GM18870 (cell line): ENCODE results near the gene CGB8.
"Not testable (repeated sequence)": the region's sequence is repeated elsewhere in the genome, so short reads cannot be mapped to it uniquely, and the experiment has no call there.

Experiments
- ATAC-seq: cut with Tn5 transposase; IDR thresholded peaks from one replicate; pipeline ENCODE4 v1.9.1; 2021; ENCODE audit warnings: moderate library complexity; ENCODE audit not compliant: unreplicated experiment

The CGB8 gene

DNA sequence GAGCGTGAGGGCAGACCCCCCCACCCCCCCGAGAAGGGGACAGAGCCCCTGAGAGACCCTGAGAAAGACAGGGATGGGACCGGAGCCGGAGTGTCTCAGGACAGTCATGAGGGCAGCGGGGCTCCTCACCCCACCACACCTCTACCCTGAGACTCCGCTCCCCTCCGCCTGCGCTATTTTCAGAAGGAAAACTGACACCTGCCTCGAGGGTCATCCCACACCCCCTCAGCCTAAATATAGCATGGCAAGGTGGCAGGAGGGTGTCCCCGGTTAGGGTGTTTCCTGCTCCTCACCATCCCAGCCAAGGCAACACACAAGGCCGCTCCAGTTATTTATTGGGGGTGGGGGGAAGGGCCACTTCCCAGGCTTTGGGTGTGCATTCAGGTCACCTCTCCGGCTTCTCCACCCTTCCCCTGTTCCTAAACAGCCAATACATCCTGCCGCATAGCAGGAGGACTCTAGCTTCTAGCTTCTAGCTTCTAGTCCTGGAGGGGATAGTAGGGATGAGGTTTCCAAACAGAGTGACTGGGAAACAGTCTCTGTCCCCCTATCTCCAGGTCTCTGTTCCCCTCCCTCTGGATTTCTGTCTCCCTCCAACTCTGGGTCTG lies 17.1 kb upstream of the CGB8 start:
- ATAC-seq = no peak

DNA sequence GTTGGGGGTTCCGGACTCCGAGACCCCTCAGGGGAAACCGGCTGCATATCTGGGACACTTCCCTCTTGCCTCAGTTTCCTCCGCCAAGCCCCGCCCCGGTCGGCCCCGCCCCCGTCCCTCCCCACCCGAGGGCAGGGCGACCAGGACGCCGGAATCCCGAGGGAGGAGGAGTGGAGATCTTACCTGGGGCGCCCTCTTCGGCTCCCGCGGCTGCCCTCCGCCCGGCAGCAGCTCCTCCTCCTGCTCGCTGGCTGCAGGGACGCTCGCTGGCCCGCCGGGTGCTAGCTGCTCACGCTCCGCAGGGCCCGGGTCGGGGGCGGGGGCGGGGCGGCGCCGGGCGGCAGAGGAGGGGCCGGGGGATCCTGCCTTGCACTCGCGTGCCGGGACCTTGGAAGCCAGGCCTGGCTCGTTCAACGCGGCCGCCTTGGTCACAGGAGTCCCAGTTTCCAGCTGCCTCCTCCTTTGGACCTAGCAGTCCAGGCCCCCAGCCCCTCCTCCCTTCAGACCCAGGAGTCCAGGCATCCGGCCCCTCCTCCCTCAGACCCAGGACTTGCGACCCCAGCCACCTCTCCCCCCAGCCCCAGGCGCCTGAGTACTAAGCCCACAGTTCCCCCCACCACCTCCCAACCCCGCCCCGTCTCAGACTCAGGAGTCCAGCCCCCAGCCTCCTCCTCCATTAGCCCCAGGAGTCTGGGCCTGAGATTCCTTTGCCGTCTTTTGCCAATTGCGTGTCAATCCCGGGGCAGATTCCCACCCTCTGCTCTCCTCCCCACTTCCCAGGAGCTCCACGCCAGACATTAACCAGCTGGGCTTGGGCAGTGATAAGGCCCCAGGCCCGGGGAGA lies 16.1 kb upstream of the CGB8 start, which contains the start of gene NTF4:
TSS of gene NTF4 (minus strand) at position 51 of the 844 bp plus-strand sequence. CDS start 2,821 bp downstream, outside the sequence.
- ATAC-seq = no peak

DNA sequence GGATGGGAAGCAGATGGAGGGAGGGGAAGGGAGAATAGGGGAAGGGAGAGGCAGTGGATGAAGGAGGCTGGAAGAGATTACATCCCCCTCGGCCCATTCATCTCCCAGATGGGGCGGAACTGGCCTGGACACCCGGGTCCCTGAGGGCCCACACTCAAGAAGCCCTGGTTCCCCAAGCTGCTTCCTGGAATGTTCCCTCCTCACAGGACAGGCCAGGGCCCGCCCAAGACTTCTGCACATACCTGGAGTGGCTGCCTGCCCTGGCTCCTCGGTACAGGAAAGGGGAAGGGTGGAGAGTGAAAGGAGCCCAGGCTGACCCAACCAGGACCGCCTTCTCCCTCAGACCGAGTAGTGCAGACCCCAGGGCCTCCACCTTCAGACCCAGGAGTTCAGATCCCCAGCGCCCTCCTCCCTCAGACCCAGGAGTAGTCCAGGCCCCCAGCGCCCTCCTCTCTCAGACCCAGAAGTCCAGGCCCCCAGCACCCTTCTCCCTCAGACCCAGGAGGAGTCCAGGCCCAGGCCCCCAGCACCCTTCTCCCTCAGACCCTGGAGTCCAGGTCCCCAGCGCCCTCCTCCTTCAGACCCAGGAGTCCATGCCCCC lies 15.2 kb upstream of the CGB8 start:
- ATAC-seq = no peak

DNA sequence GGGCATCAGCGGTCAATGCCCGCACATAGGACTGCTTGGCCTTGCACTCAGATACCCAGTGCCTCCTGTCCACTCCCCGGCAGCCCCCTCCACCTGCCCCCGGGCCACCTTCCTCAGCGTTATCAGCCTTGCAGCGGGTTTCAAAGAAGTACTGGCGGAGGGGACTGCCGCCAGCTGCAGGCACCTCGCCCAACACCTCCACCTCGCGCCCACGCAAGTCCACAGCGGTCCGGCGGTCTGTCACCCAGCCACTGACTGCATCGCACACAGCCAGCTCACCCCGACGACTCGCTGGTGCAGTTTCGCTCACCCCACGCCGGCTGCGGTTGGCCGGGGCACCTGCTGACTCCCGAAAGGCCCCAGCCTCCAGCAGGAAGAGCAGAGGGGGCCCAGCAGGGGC lies 12.5 kb upstream of the CGB8 start:
- no peak for ATAC-seq

GRCh38 chr19:49061000-49061399 lies 12.1 kb upstream of the CGB8 start:
- no peak for ATAC-seq

DNA sequence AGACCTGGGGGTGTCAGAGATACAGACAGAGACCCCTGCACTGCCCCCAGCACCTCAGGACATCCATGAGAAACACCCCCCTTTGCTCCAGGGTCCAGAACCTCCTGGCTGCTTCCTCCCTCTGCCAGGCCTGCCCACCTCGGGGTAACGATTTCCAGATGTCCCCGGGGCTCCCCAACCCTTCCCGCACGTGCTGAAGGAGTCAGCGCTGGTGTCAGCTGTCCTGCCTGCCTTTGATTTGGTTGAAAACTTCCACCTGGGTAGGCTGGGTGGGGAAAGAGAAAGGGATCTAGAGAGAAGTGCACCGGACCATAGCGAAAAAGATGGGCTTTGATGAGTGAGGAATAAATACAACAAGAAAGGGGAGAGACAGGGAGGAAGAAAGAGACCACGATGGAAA lies 10.1 kb upstream of the CGB8 start:
- no peak for ATAC-seq

DNA sequence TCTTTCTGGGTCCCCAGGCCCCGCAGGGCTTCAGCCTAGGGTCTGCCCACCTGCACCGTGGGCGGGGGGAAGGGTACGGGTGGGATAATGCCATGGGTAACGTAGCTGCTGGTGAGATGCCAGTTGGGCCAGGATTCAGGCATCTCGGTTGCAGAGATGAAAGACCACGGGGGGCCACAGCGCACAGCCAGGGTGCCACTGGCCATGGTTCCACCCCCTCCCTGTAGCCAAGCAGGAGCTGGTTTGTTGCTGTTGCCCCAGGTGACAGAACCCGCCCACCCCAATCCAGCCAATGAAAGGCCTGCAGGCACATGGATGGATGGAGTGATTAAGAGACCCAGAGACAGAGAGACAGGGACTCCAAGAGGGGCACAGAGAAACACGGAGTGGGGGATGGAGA lies 9.7 kb upstream of the CGB8 start:
- no peak for ATAC-seq

GRCh38 chr19:49057636-49058234 lies 8.8 kb upstream of the CGB8 start, which contains the start of gene CGB7:
CGB7 (minus strand) TSS chr19:49057749; CDS start chr19:49055375, 2,374 bp downstream.
- no peak for ATAC-seq

- ATAC-seq = not testable (repeated sequence)
Measured at GRCh38 chr19:49056902-49057596, 8.1 kb upstream of the CGB8 start.

- ATAC-seq = no peak
Measured at GRCh38 chr19:49056101-49056901, 7.4 kb upstream of the CGB8 start.

DNA sequence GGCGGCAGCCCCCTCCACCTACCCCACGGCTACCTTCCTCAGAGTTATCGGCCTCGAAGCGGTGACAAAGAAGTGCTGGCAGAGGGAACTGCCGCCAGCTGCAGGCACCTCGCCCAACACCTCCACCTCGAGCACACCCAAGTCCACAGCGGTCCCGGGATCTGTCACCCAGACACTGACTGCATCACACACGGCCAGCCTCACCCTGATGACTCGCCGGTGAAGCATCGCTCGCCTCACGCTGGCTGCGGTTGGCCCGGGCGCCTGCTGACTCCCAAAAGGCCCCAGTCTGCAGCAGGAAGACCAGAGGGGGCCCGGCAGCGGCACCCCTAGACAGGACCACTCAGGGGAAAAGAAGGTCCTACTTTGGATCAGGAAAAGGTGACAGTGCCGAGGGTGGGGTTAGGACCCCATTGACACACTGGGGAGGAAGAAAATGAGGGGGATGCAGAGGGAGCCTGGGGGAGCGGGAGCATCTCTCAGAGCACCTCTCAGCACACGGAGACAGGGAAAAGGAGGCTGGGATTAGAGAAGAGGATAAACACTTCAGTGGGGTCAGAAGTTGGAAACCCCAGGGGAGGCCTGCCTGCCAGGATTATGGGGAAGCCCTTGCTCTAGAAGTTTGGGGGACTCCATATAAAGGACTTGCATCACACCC lies 1.6 kb upstream of the CGB8 start:
- ATAC-seq = not testable (repeated sequence)

DNA sequence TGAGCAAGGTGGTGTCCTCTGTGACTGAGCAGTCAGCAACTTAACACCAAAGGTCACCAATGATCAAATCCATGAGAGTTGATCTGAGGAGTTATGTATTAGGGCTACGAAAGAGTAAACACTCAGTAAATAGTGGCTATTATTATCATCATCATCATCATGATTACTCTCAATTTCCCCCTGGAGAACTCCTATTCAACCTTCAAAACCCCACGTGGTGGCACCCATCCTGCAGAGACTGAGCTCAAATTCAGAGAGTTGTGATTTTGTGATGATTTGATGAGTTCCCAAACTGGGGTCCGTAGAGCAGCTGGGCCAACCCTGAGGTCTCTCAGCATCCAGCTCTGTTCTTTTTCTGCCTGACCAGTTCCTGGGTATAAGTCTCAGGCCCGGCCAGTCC lies 923 bp upstream of the CGB8 start:
- not testable (repeated sequence) for ATAC-seq

DNA sequence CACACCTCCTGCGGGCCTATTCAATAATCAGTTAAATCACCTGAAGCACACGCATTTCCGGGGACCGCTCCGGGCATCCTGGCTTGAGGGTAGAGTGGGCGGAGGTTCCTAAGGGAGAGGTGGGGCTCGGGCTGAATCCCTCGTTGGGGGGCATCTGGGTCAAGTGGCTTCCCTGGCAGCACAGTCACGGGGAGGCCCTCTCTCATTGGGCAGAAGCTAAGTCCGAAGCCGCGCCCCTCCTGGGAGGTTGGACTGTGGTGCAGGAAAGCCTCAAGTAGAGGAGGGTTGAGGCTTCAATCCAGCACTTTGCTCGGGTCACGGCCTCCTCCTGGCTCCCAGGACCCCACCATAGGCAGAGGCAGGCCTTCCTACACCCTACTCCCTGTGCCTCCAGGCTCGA lies 5.4 kb downstream of the CGB8 start, which contains the start of gene CGB5:
TSS of gene CGB5 (plus strand) at position 301 of the 400 bp plus-strand sequence. CDS start 362 bp downstream, outside the sequence.
- ATAC-seq = not testable (repeated sequence)

DNA sequence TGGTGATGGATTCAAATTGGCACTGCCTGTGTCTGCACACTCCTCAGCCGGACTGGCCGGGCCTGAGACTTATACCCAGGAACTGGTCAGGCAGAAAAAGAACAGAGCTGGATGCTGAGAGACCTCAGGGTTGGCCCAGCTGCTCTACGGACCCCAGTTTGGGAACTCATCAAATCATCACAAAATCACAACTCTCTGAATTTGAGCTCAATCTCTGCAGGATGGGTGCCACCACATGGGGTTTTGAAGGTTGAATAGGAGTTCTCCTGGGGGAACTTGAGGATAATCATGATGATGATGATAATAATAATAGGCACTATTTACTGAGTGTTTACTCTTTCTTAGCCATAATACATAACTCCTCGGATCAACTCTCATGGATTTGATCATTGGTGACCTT lies 6.2 kb downstream of the CGB8 start:
- ATAC-seq = not testable (repeated sequence)

GRCh38 chr19:49042177-49042576 lies 6.7 kb downstream of the CGB8 start:
- ATAC-seq = no peak

- ATAC-seq = not testable (repeated sequence)
Measured at GRCh38 chr19:49039736-49040135, 9.2 kb downstream of the CGB8 start.

DNA sequence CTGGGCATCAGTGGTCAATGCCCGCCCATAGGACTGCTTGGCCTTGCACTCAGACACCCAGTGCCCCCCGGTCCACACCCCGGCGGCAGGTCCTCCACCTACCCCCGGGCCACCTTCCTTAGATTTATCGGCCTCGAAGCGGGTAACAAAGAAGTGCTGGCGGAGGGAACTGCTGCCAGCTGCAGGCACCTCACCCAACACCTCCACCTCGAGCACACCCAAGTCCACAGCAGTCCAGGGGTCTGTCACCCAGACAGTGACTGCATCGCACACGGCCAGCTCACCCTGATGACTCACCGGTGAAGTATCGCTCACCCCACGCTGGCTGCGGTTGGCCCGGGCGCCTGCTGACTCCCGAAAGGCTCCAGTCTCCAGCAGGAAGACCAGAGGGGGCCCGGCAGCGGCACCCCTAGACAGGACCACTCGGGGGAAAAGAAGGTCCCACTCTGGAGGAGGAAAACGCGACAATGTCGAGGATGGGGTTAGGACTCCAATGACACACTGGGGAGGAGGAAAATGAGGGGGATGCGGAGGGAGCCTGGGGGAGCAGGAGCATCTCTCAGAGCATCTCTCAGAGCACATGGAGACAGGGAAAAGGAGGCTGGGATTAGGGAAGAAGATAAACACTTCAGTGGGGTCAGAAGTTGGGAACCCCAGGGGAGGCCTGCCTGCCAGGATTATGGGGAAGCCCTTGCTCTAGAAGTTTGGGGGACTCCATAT lies 10.2 kb downstream of the CGB8 start:
- not testable (repeated sequence) for ATAC-seq

DNA sequence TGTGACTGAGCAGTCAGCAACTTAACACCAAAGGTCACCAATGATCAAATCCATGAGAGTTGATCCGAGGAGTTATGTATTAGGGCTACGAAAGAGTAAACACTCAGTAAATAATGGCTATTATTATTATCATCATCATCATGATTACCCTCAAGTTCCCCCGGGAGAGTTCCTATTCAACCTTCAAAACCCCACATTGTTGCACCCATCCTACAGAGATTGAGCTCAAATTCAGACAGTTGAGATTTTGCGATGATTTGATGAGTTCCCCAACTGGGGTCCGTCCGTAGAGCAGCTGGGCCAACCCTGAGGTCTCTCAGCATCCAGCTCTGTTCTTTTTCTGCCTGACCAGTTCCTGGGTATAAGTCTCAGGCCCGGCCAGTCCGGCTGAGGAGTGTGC lies 10.8 kb downstream of the CGB8 start:
- ATAC-seq = not testable (repeated sequence)

- not testable (repeated sequence) for ATAC-seq
Measured at GRCh38 chr19:49036815-49037214, 12.1 kb downstream of the CGB8 start, which contains the start of gene CGB1. CGB1 (minus strand) TSS chr19:49036895; CDS start chr19:49036711, 184 bp downstream.
